Endodermal cell (in vitro differentiated cells): ENCODE results near the gene IQCF5. TPM values are rescaled to one million over a fixed set of nuclear protein-coding genes. Genes with fewer than 3 reads are reported as not detected.
"Not testable (repeated sequence)": the region's sequence is repeated elsewhere in the genome, so short reads cannot be mapped to it uniquely, and the experiment has no call there.

ENCODE experiments used
- DNase-seq: peaks from one replicate; pipeline ENCODE4 v3.0.0-alpha.2; 2017
- H3K27ac ChIP-seq: 2 replicates; pipeline ENCODE4 v1.5.1; 2013; ENCODE audit warnings: mild to moderate bottlenecking, low read depth, low read length, moderate library complexity
- H3K27me3 ChIP-seq: 2 replicates; pipeline ENCODE4 v1.6.1; 2013; ENCODE audit warnings: mild to moderate bottlenecking, low read length, moderate library complexity; ENCODE audit not compliant: insufficient read depth, control insufficient read depth, poor library complexity, severe bottlenecking
- H3K36me3 ChIP-seq: 2 replicates; pipeline ENCODE4 v1.7.0; 2013; ENCODE audit warnings: mild to moderate bottlenecking, low read length, moderate library complexity; ENCODE audit not compliant: control insufficient read depth, insufficient read depth
- H3K4me1 ChIP-seq: one replicate; pipeline ENCODE4 v1.7.0; 2013; ENCODE audit warnings: low read length; ENCODE audit not compliant: control insufficient read depth, insufficient read depth
- H3K4me3 ChIP-seq: 2 replicates; pipeline ENCODE4 v1.5.1; 2013; ENCODE audit warnings: mild to moderate bottlenecking, low read length, moderate library complexity
- H3K9ac ChIP-seq: 2 replicates; pipeline ENCODE4 v1.6.1; 2013; ENCODE audit warnings: mild to moderate bottlenecking, low read length, moderate library complexity; ENCODE audit not compliant: poor library complexity, severe bottlenecking; ENCODE audit errors: extremely low read depth
- H3K9me3 ChIP-seq: 2 replicates; pipeline ENCODE4 v1.6.1; 2013; ENCODE audit warnings: mild to moderate bottlenecking, low read length, moderate library complexity; ENCODE audit not compliant: control insufficient read depth
- H3K27ac Mint-ChIP-seq: 2 replicates; pipeline ENCODE4 v1.8.0; 2020; ENCODE audit warnings: mixed read lengths
- H3K27me3 Mint-ChIP-seq: 2 replicates; pipeline ENCODE4 v1.8.0; 2021; ENCODE audit warnings: mild to moderate bottlenecking, mixed read lengths; ENCODE audit not compliant: insufficient read depth
- H3K36me3 Mint-ChIP-seq: 2 replicates; pipeline ENCODE4 v1.8.0; 2020; ENCODE audit warnings: low read depth, mixed read lengths
- H3K4me1 Mint-ChIP-seq: 2 replicates; pipeline ENCODE4 v1.8.0; 2020; ENCODE audit warnings: mixed read lengths
- H3K4me3 Mint-ChIP-seq: 2 replicates; pipeline ENCODE4 v1.8.0; 2020; ENCODE audit warnings: mild to moderate bottlenecking, moderate library complexity, mixed read lengths
- H3K9me3 Mint-ChIP-seq: 2 replicates; pipeline ENCODE4 v1.8.0; 2020; ENCODE audit warnings: mild to moderate bottlenecking, mixed read lengths
- CTCF ChIP-seq: fragments of 200-600 bp; sonication (generic); conservative IDR thresholded peaks from 2 replicates; pipeline ENCODE4 v1.5.0; 2021; ENCODE audit warnings: antibody characterized with exemption, mild to moderate bottlenecking
- WGBS, 2 experiments: methylation state at CpG; one replicate each; pipeline versions ENCODE4 v1.1.5 to v1.1.7; 2013; ENCODE audit warnings: missing lambda C conversion rate in 2 of 2, mixed read lengths in 1 of 2; ENCODE audit not compliant: insufficient coverage in 1 of 2, insufficient read length in 1 of 2; 5-methylcytosine and 5-hydroxymethylcytosine counted together
- total RNA-seq, 2 donors: library from RNA; stranded (reverse); fragmentation: NEBNext Ultra II Directional in 1 of 2; extraction: Animal tissue kit (Norgen Biotek cat#: 25700) in 1 of 2; gene quantifications; 2 replicates in 1 of 2; 3 replicates in 1 of 2; pipeline ENCODE4 v1.2.1, GENCODE V29; 2021

The IQCF5 gene
- total RNA-seq, 2 donors from 2014 or later: not detected

GRCh38 chr3:51873876-51874275, 1.5 kb downstream of the IQCF5 start:
- no peaks in the 10 kb centered on the region for H3K36me3 ChIP-seq
- WGBS, 2 experiments: 94 to 99% methylated on average over 10 of the region's 10 CpGs
- no peak overlapping the region for H3K4me3 ChIP-seq
- no peak overlapping the region for H3K27ac Mint-ChIP-seq
- peaks cover 3% of the 10 kb centered on the region for H3K27me3 Mint-ChIP-seq
- H3K27ac ChIP-seq: no peak overlapping the region
- H3K4me3 Mint-ChIP-seq: no peak overlapping the region
- H3K9me3 ChIP-seq: peaks cover 18% of the 10 kb centered on the region
- DNase-seq: no peak
- peaks cover 13% of the 10 kb centered on the region for H3K4me1 Mint-ChIP-seq
- H3K4me1 ChIP-seq: no peaks in the 10 kb centered on the region
- H3K27me3 ChIP-seq: no peaks in the 10 kb centered on the region
- no peak overlapping the region for H3K9ac ChIP-seq
- peaks cover 27% of the 10 kb centered on the region for H3K36me3 Mint-ChIP-seq
- TF ChIP-seq CTCF: no peak
- H3K9me3 Mint-ChIP-seq: peaks cover 3% of the 10 kb centered on the region

- no peaks in the 10 kb centered on the region for H3K36me3 ChIP-seq
- H3K4me1 Mint-ChIP-seq: peaks cover 16% of the 10 kb centered on the region
- no peak for DNase-seq
- H3K27me3 Mint-ChIP-seq: no peaks in the 10 kb centered on the region
- H3K9me3 ChIP-seq: peaks cover 18% of the 10 kb centered on the region
- peaks cover 3% of the 10 kb centered on the region for H3K9me3 Mint-ChIP-seq
- H3K27me3 ChIP-seq: no peaks in the 10 kb centered on the region
- H3K4me3 ChIP-seq: no peak overlapping the region
- no peak overlapping the region for H3K27ac ChIP-seq
- no peak overlapping the region for H3K27ac Mint-ChIP-seq
- H3K4me1 ChIP-seq: no peaks in the 10 kb centered on the region
- no peak for TF ChIP-seq CTCF
- H3K36me3 Mint-ChIP-seq: peaks cover 27% of the 10 kb centered on the region
- H3K9ac ChIP-seq: no peak overlapping the region
- no peak overlapping the region for H3K4me3 Mint-ChIP-seq
- WGBS, 2 experiments: 83 to 100% methylated on average over 1 of the region's 1 CpG
These were observed 2.1 kb downstream of the IQCF5 start for GRCh38 chr3:51873253-51873766.

DNA sequence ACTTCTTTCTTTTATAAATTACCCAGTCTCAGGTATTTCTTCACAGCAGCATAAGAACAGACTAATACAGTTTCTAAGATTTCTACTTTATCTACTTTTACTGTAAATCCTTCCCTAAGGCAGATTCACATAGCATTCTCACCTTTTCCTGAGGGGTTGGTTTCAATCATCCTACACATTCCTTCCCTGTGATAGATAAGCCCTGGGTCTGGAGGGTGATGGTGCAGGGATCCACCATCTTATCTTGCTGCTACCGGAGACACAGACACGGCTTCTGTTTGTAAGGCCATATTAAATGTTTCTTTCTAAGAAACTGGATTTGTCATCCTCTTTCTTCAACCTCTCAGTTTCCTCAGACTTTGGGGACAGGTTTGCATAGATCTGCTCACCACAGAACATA, 6.1 kb downstream of the IQCF5 start:
- H3K4me3 Mint-ChIP-seq: peak overlapping the region; percentile 57
- peaks cover 17% of the 10 kb centered on the region for H3K36me3 Mint-ChIP-seq
- no peaks in the 10 kb centered on the region for H3K27me3 Mint-ChIP-seq
- Histone ChIP-seq H3K27me3 (no peaks in the 10 kb centered on the region), H3K36me3 (no peaks in the 10 kb centered on the region), H3K4me3 (peak overlapping the region; percentile 91), H3K27ac (peak overlapping the region; percentile 78), H3K4me1 (no peaks in the 10 kb centered on the region), H3K9ac (peak overlapping the region; percentile 94), H3K9me3 (peaks cover 18% of the 10 kb centered on the region)
- peaks cover 3% of the 10 kb centered on the region for H3K9me3 Mint-ChIP-seq
- peak overlapping the region; percentile 96 for H3K27ac Mint-ChIP-seq
- TF ChIP-seq CTCF: no peak
- DNase-seq: peak; percentile 64
- H3K4me1 Mint-ChIP-seq: peaks cover 16% of the 10 kb centered on the region
- 46 to 60% methylated on average over 1 to 2 of the region's 2 CpGs for WGBS, 2 experiments

GRCh38 chr3:51868896-51869295, 6.5 kb downstream of the IQCF5 start:
- DNase-seq: peak; percentile 73
- peak overlapping the region; percentile 91 for H3K4me3 ChIP-seq
- H3K9ac ChIP-seq: peak overlapping the region; percentile 94
- peak overlapping the region; percentile 57 for H3K4me3 Mint-ChIP-seq
- peak overlapping the region; percentile 96 for H3K27ac Mint-ChIP-seq
- peaks cover 16% of the 10 kb centered on the region for H3K4me1 Mint-ChIP-seq
- H3K27ac ChIP-seq: peak overlapping the region; percentile 78
- not testable (repeated sequence) for H3K4me1 ChIP-seq, H3K36me3 ChIP-seq, H3K27me3 ChIP-seq, H3K27me3 Mint-ChIP-seq, H3K9me3 Mint-ChIP-seq
- H3K9me3 ChIP-seq: peaks cover 18% of the 10 kb centered on the region
- 25 to 50% methylated on average over 1 of the region's 1 CpG for WGBS, 2 experiments
- H3K36me3 Mint-ChIP-seq: peaks cover 14% of the 10 kb centered on the region
